ENCODE data around the gene HFE. TPM values are rescaled to one million over a fixed set of nuclear protein-coding genes. Genes with fewer than 3 reads are reported as not detected.
"Not testable (repeated sequence)": the region's sequence is repeated elsewhere in the genome, so short reads cannot be mapped to it uniquely, and the experiment has no call there.

HFE gene
- total RNA-seq, 2 donors from 2014 or later: 0.23 to 2.1 TPM

DNA sequence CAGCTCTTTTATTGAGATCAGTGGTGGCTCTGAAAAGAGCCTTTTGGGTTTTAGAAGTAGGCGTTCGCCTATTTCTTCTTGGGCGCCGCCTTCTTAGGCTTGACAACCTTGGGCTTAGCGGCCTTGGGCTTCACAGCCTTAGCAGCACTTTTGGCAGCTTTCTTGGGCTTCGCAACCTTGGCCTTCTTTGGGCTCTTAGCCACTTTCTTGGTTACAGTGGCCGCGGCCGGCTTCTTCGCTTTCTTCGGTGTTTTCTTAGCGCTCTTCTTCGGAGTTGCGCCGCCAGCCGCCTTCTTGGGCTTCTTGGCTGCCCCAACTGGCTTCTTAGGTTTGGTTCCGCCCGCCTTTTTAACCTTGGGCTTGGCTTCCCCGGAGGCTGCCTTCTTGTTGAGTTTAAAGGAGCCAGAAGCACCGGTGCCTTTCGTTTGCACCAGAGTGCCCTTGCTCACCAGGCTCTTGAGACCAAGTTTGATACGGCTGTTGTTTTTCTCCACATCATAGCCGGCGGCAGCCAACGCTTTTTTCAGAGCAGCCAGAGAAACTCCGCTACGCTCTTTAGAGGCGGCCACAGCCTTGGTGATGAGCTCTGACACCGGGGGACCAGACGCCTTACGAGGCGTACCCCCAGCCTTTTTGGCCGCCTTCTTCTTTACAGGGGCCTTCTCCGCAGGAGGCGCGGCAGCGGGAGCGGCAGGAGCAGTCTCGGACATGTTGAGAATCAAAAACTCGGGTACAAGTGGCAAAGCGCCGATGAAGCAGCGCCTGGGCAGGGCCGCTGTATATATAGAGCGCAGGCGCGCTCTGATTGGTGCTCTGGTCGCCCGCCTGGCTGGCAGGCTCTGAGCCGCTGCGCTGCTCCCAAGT, 31.3 kb upstream of the HFE start:
- DNase-seq (ENCODE audit: low spot score in 2 of 2): peak; percentile 92 to 93
- ATAC-seq: peak; percentile 76 to 77
- peak overlapping the region; percentile 94 to 99 for H3K27ac Mint-ChIP-seq

DNA sequence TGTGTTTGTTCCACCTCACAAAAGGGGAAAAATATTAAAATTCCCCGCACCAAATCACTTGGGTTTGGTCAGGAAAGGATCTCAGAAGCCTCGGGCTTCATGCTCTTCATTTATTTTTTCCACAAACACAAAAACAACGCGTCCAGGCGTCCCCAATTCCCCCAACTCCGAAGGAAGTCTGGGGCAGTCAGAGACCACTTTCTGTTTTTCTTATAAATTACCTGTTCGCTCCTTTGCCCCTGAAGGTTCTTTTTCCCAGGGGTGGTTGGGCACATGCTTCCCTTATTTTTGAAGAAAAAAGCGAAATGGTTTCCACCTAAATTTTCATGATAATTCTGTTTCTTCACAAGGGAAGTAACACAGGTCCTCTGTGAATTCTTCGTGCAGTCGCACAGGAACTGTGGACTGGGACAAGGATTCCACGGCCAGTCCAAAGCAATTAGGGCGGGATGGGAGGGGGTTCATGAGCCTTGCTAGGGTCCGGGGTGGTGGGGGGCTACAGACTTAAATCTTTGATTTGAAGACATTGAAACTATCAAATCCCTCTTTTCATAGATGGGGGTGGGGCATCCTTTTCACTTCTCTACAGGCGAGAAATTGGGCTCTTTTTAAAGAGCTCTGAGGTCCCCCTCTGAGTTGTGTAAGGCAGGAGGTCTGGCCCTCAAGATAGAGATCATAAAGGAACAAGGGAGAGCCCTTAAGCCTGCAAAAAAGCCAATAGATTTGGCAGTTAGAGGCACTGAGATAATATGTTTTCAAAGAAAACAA, 30.5 kb upstream of the HFE start:
- peak in 1 of 2 donors; percentile 26 for DNase-seq (ENCODE audit: low spot score in 2 of 2)

More for the DNA sequence above, 31.3 kb upstream of the HFE start:
- H3K36me3 Mint-ChIP-seq: peaks cover 4 to 19% of the 10 kb centered on the region in 2 donors
- H3K9me3 Mint-ChIP-seq: no peaks in the 10 kb centered on the region

DNA sequence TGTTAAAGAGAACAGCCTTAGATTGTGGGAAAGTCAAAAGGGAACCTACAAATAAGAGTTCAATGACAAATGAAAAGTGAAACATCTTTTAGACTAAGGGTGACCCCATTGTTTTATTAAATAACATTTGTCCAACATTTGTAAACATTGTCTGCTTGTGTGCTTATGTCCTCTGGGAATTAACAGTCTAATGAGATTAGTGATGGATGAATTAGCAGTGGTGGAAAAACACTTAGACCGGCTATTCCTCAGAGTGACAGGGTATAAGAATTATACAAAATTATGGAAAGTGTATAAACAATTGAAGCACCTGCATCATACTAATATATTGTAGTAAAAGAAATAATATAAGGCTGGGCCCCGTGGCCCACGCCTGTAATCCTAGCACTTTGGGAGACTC, 29.3 kb upstream of the HFE start:
- Mint-ChIP-seq H3K27ac (no peak overlapping the region), H3K9me3 (no peaks in the 10 kb centered on the region), H3K36me3 (peaks cover 4 to 19% of the 10 kb centered on the region in 2 donors)
- DNase-seq (ENCODE audit: low spot score in 2 of 2): no peak
- no peak for ATAC-seq

More for the DNA sequence above, 30.5 kb upstream of the HFE start:
- peak overlapping the region; percentile 94 to 99 for H3K27ac Mint-ChIP-seq
- ATAC-seq: no peak
- no peaks in the 10 kb centered on the region for H3K9me3 Mint-ChIP-seq
- H3K36me3 Mint-ChIP-seq: peaks cover 4 to 19% of the 10 kb centered on the region in 2 donors

DNA sequence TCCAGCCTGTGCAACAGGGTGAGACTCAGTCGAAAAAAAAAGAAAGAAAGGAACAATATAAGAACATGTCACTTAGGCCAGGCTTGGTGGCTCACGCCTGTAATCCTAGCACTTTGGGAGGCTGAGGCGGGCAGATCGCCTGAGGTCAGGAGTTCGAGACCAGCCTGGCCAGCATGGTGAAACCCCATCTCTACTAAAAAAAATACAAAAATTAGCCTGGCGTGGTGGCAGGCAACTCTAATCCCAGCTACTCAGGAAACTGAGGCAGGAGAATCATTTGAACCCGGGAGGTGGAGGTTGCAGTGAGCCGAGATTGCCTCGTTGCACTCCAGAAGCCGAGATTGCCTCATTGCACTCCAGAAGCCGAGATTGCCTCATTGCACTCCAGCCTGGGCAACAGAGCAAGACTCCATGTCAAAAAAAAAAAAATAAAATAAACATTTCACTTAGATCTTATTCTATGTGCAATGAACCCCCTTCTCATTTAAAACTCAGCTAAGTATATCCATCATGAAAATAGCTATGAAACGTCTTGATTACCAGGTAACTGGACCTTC, 28.7 kb upstream of the HFE start:
- not testable (repeated sequence) for DNase-seq (ENCODE audit: low spot score in 2 of 2); H3K9me3 Mint-ChIP-seq; ATAC-seq; H3K27ac Mint-ChIP-seq
- peaks cover 4 to 19% of the 10 kb centered on the region in 2 donors for H3K36me3 Mint-ChIP-seq

DNA sequence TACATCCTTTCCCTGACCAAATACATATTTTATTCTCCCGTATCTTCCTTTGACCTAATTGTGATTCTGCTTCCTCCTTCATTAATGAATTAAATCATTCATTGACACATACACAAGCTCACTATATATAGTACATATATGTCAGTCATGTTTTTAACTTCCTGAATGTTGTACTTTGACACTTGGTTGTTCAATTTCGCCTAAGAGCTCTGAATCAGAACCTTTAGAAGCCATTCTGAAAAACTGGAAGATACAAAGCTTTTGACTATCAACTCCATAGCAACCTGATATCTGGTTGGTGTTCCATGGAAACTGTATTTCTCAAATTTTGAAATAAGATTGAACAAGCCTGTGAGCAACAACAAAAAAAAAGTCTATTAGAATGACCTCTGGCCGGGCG, 27.3 kb upstream of the HFE start:
- Mint-ChIP-seq H3K9me3 (no peaks in the 10 kb centered on the region), H3K36me3 (peaks cover 0 to 7% of the 10 kb centered on the region in 2 donors), H3K27ac (no peak overlapping the region)
- ATAC-seq (no peak), DNase-seq (ENCODE audit: low spot score in 2 of 2) (no peak)

DNA sequence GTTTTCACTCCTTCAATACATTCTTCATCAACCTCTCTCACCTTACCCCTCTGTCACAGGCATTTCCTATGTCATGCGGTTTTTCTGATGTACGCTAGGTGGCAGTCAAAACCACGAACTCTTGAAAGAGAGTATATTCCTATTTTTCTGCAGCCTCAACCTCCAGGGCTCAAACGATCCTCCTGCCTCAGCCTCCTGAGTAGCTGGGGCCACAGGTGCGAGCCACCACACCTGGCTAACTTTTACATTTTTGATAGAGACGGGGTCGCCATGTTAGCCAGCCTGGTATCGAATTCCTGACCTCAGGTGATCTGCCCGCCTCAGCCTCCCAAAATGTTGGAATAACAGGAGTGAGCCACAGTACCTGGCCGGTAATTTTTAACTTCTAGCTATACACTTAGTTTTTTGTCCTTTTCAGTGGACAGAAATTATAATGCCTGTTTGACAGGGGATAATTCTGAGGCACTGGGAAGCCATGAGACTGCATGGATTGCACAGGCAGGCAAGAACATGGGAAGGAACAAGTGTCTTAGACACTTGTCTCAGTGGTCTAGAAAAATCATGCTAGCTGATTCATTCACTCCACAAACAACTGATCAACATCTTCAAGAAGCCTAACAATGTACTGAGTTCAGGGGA, 22.5 kb upstream of the HFE start:
- Mint-ChIP-seq H3K36me3 (no peaks in the 10 kb centered on the region), H3K27ac (no peak overlapping the region), H3K9me3 (no peaks in the 10 kb centered on the region)
- ATAC-seq (peak; percentile 68 to 76), DNase-seq (ENCODE audit: low spot score in 2 of 2) (peak in 1 of 2 donors; percentile 42)

DNA sequence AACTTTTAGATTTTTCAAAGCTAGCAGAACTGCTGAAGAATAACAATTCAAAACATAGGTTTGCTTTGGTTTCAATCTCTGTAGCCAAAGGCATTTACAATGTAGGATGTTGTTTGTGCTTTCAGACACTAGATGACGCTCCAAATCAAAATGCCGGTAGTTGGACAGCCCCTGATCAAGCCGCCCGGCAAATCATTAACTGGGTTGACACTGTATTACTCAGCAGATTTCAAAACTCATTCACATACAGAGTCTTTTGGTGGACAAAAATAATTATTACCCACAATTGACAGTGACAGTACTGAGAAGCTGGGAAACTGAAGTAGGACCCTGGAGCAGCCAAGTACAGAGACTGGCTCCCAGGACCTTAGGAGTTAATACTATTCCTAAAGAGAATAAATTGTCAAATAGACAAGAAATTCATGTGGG, 21.3 kb upstream of the HFE start:
- Mint-ChIP-seq H3K36me3 (no peaks in the 10 kb centered on the region), H3K9me3 (no peaks in the 10 kb centered on the region), H3K27ac (no peak overlapping the region)
- DNase-seq (ENCODE audit: low spot score in 2 of 2) (peak in 1 of 2 donors; percentile 54), ATAC-seq (peak; percentile 91)

DNA sequence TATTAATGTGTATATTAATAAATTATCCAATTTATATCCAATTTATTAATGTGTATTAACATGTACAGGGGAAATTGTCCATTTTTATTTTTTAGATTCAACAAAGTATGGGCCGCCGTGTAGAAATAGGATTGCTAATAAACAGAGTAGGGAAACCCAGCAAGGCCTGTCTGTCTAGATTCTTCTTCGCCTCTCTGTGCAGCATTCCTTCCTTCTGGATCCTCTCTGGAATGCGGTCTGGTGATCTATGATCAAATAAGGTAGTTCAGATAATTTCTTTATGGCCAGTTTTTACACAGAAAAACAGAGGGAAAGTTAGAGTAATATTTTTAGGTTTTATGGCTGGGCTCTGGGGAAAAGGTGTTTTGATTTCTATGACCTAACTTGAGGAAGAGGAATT, 19.9 kb upstream of the HFE start:
- no peak for ATAC-seq
- Mint-ChIP-seq H3K27ac (no peak overlapping the region), H3K9me3 (no peaks in the 10 kb centered on the region), H3K36me3 (no peaks in the 10 kb centered on the region)
- DNase-seq (ENCODE audit: low spot score in 2 of 2): no peak

DNA sequence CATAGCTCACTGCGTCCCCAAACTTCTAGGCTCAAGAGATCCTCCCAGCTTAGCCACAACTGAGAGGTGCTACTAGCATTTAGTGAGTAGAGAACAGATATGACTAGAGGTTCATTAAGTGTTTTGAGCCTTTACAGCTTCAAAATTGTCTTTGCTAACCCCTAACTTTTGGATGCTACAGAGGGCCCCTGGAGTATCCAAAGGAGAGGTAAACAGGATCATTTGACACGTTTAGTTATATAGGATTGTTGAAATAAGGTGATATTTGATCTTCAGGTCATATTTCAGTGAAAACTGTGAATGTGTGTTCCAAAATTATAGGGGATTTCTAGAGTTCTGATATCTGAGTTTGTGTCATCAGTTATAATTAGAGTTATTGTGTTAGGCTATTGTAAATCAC, 19.2 kb upstream of the HFE start:
- H3K36me3 Mint-ChIP-seq: no peaks in the 10 kb centered on the region
- H3K27ac Mint-ChIP-seq: no peak overlapping the region
- no peak for ATAC-seq
- no peaks in the 10 kb centered on the region for H3K9me3 Mint-ChIP-seq
- no peak for DNase-seq (ENCODE audit: low spot score in 2 of 2)

DNA sequence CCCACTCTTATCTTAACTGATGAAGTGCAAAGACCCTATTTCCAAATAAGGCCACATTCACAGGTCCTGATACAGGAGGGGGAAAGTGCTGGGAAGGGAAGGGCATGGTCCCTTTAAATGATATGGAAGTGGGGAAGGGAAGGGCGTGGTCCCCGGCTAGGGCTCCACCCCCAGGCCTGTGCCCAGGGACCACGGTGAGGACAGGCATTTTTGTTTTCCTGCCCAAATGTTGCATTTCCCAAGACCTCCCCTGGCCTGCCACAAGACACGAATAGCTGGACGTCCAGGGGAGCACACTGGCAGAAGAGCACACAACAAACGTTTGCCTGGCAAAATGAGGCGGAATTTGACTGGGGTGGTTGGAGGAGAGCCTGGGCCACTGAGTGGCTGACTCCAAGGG, 16.1 kb upstream of the HFE start:
- H3K9me3 Mint-ChIP-seq: no peaks in the 10 kb centered on the region
- no peak for DNase-seq (ENCODE audit: low spot score in 2 of 2)
- no peaks in the 10 kb centered on the region for H3K36me3 Mint-ChIP-seq
- no peak overlapping the region for H3K27ac Mint-ChIP-seq
- no peak for ATAC-seq

DNA sequence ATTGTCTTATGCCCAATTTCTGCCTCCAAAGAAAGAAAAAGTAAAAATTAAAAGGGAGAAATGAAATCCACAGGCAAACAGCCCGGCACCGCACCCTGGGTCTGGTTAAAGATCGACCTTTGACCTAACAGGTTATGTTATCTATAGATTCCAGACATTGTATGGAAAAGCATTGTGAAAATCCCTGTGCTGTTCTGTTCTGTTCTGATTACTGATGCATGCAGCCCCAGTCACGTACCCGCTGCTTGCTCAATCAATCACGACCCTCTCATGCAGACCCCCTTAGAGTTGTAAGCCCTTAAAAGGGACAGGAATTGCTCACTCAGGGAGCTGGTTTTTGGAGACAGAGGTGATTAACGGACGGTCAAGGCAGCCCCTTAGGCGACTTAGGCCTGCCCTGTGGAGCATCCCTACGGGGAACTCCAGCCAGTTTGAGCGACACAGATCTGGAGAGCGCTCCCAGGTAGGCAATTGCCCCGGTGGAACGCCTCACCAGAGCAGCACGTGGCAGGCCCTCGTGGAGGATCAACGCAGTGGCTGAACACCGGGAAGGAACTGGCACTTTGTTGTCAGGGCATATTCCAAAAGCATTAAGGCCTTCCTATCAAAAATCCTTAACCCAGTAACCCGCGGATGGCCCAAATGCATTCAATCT, 12.0 kb upstream of the HFE start:
- Mint-ChIP-seq H3K9me3 (no peaks in the 10 kb centered on the region), H3K36me3 (no peaks in the 10 kb centered on the region), H3K27ac (no peak overlapping the region)
- no peak for DNase-seq (ENCODE audit: low spot score in 2 of 2)
- no peak for ATAC-seq

DNA sequence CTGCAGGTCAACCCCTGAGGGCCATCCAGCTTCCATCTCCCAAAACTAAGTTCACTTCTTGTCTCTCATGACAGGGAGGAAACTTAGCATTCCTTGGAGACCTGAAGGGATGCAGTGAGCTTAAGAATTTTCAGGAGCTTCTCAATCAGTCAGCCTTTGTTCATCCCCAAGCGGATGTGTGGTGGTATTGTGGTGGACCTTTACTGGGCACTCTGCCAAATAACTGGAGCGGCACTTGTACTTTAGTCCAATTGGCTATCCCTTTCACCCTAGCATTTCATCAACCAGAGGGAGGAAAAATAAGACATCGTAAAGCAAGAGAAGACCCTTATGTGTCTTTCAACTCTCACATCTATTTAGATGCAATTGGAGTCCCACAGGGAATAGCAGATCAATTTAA, 9.2 kb upstream of the HFE start:
- not testable (repeated sequence) for H3K36me3 Mint-ChIP-seq; H3K9me3 Mint-ChIP-seq; ATAC-seq; DNase-seq (ENCODE audit: low spot score in 2 of 2); H3K27ac Mint-ChIP-seq

DNA sequence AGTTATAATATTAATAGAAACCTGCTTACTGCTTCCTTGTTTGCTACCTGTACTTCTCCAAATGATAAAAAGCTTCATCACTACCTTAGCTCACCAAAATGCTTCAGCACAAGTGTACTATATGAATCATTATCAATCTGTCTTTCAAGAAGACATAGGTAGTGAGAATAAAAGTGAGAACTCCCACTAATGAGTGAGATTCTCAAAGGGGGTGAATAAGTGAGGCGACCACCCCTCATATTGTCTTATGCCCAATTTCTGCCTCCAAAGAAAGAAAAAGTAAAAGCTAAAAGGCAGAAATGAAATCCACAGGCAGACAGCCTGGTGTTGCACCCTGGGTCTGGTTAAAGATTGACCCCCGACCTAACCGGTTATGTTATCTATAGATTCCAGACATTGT, 6.1 kb upstream of the HFE start:
- H3K27ac Mint-ChIP-seq; ATAC-seq; H3K36me3 Mint-ChIP-seq; DNase-seq (ENCODE audit: low spot score in 2 of 2); H3K9me3 Mint-ChIP-seq: not testable (repeated sequence)

DNA sequence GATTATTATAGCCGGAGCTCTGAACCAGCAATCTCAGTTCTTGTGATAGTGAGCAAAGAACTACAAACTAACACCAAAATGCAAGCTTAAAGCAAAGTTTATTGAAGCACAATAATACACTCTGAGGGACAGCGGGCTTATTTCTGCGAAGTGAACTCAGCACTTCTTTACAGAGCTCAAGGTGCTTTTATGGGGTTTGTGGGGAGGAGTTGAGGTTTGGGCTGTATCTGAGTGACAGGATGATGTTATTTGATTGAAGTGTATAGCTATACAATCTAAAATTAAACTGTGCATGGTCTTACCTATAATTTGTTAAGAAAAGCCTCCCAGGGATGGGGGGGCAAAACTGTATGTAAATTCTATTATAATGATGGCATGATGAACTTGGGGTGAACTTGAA, 1.0 kb upstream of the HFE start:
- no peak for DNase-seq (ENCODE audit: low spot score in 2 of 2)
- peaks cover 0 to 5% of the 10 kb centered on the region in 2 donors for H3K36me3 Mint-ChIP-seq
- H3K9me3 Mint-ChIP-seq: no peaks in the 10 kb centered on the region
- H3K27ac Mint-ChIP-seq: no peak overlapping the region
- peak; percentile 82 to 85 for ATAC-seq

DNA sequence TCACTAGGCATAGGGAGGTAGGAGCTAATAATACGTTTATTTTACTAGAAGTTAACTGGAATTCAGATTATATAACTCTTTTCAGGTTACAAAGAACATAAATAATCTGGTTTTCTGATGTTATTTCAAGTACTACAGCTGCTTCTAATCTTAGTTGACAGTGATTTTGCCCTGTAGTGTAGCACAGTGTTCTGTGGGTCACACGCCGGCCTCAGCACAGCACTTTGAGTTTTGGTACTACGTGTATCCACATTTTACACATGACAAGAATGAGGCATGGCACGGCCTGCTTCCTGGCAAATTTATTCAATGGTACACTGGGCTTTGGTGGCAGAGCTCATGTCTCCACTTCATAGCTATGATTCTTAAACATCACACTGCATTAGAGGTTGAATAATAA, 1.1 kb downstream of the HFE start:
- H3K36me3 Mint-ChIP-seq: no peaks in the 10 kb centered on the region
- ATAC-seq (no peak), DNase-seq (ENCODE audit: low spot score in 2 of 2) (no peak)
- peak overlapping the region in 1 of 2 donors; percentile 78 for H3K27ac Mint-ChIP-seq
- no peaks in the 10 kb centered on the region for H3K9me3 Mint-ChIP-seq

DNA sequence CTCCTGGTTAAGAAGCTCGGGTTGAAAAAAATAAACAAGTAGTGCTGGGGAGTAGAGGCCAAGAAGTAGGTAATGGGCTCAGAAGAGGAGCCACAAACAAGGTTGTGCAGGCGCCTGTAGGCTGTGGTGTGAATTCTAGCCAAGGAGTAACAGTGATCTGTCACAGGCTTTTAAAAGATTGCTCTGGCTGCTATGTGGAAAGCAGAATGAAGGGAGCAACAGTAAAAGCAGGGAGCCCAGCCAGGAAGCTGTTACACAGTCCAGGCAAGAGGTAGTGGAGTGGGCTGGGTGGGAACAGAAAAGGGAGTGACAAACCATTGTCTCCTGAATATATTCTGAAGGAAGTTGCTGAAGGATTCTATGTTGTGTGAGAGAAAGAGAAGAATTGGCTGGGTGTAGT, 2.0 kb downstream of the HFE start:
- ATAC-seq (no peak), DNase-seq (ENCODE audit: low spot score in 2 of 2) (no peak)
- Mint-ChIP-seq H3K27ac (no peak overlapping the region), H3K9me3 (no peaks in the 10 kb centered on the region), H3K36me3 (no peaks in the 10 kb centered on the region)

All from activated naive CD4-positive, alpha-beta T cell treated with anti-CD3 and anti-CD28 coated beads, Interleukin-2, amount 50 U/mL, for 72 hours (primary cell).